CD14-positive monocyte (primary cell): ENCODE measurements around the gene ANAPC4. TPM values are rescaled to one million over a fixed set of nuclear protein-coding genes. Genes with fewer than 3 reads are reported as not detected.

Source experiments
- DNase-seq, 3 donors: peaks; one replicate each; pipeline ENCODE4 v3.0.0-alpha.2; 2011 to 2022
- H2AFZ ChIP-seq: 2 replicates; pipeline ENCODE4 v1.6.0; 2012; ENCODE audit warnings: mild to moderate bottlenecking, low read depth, low read length, inconsistent platforms; ENCODE audit not compliant: insufficient read depth, poor library complexity, severe bottlenecking
- H3K27ac ChIP-seq, 2 donors: 1 replicate in 1 of 2; 2 replicates in 1 of 2; pipeline ENCODE4 v1.5.1; 2012 to 2013; ENCODE audit warnings: low read length in 2 of 2, control low read depth in 1 of 2, inconsistent platforms in 1 of 2, low read depth in 1 of 2, mild to moderate bottlenecking in 1 of 2
- H3K27me3 ChIP-seq, 2 donors: one replicate each; pipeline versions ENCODE4 v1.6.0 to v1.6.1; 2011 to 2013; ENCODE audit warnings: low read length in 2 of 2; ENCODE audit not compliant: control insufficient read depth in 2 of 2, insufficient read depth in 2 of 2
- H3K36me3 ChIP-seq, 2 donors: replicated peaks in 1 of 2; 1 replicate in 1 of 2; 2 replicates in 1 of 2; pipeline versions ENCODE4 v1.5.1 to v1.6.1; 2012 to 2013; ENCODE audit warnings: low read length in 2 of 2, control low read depth in 1 of 2, inconsistent platforms in 1 of 2, mild to moderate bottlenecking in 1 of 2; ENCODE audit not compliant: insufficient read depth in 2 of 2, control insufficient read depth in 1 of 2
- H3K4me1 ChIP-seq, 2 donors: 1 replicate in 1 of 2; 2 replicates in 1 of 2; pipeline versions ENCODE4 v1.5.1 to v1.6.1; 2012 to 2013; ENCODE audit warnings: low read length in 2 of 2, control low read depth in 1 of 2, inconsistent platforms in 1 of 2, mild to moderate bottlenecking in 1 of 2, moderate library complexity in 1 of 2; ENCODE audit not compliant: insufficient read depth in 2 of 2, control insufficient read depth in 1 of 2
- H3K4me2 ChIP-seq: replicated peaks from 2 replicates; pipeline ENCODE3; 2012; ENCODE audit warnings: low read length, moderate library complexity, mild to moderate bottlenecking; ENCODE audit not compliant: poor library complexity, severe bottlenecking; ENCODE audit errors: extremely low read depth
- H3K4me3 ChIP-seq, 3 experiments: fragments of 200-600 bp in 1 of 3; sonication (generic) in 1 of 3; replicated peaks in 1 of 3; 1 replicate in 2 of 3; 2 replicates in 1 of 3; pipeline ENCODE4 v1.5.1; 2011 to 2013; ENCODE audit warnings: low read length in 3 of 3, mild to moderate bottlenecking in 3 of 3, control low read depth in 2 of 3, low read depth in 2 of 3, inconsistent platforms in 1 of 3, moderate library complexity in 1 of 3
- H3K79me2 ChIP-seq: 2 replicates; pipeline ENCODE4 v1.6.0; 2012; ENCODE audit warnings: mild to moderate bottlenecking, control low read depth, inconsistent platforms, low read length, moderate library complexity; ENCODE audit not compliant: insufficient read depth
- H3K9ac ChIP-seq: 2 replicates; pipeline ENCODE4 v1.6.0; 2017; ENCODE audit warnings: low read length, mild to moderate bottlenecking; ENCODE audit not compliant: insufficient read depth, poor library complexity, severe bottlenecking
- H3K9me3 ChIP-seq, 2 donors: replicated peaks in 1 of 2; 1 replicate in 1 of 2; 2 replicates in 1 of 2; pipeline versions ENCODE4 v1.5.1 to v1.6.1; 2012 to 2013; ENCODE audit warnings: low read length in 2 of 2, control low read depth in 1 of 2; ENCODE audit not compliant: control insufficient read depth in 1 of 2, insufficient read depth in 1 of 2
- H4K20me1 ChIP-seq: 2 replicates; pipeline ENCODE4 v1.6.0; 2012; ENCODE audit warnings: mild to moderate bottlenecking, low read length, control low read depth, moderate library complexity; ENCODE audit not compliant: insufficient read depth
- H3K27ac Mint-ChIP-seq, 7 donors: one replicate each; pipeline ENCODE4 v1.8.0; 2020; ENCODE audit warnings: mild to moderate bottlenecking in 7 of 7, mixed read lengths in 7 of 7, moderate library complexity in 6 of 7, inconsistent platforms in 2 of 7
- H3K27me3 Mint-ChIP-seq, 3 donors: one replicate each; pipeline ENCODE4 v1.8.0; 2021 to 2022; ENCODE audit warnings: low read depth in 3 of 3, mild to moderate bottlenecking in 3 of 3, mixed read lengths in 3 of 3, moderate library complexity in 3 of 3, inconsistent platforms in 1 of 3
- H3K36me3 Mint-ChIP-seq, 2 donors: one replicate each; pipeline ENCODE4 v1.8.0; 2020; ENCODE audit warnings: mixed read lengths in 2 of 2, inconsistent platforms in 1 of 2, mild to moderate bottlenecking in 1 of 2
- H3K4me1 Mint-ChIP-seq: one replicate; pipeline ENCODE4 v1.8.0; 2020; ENCODE audit warnings: mild to moderate bottlenecking, mixed read lengths
- H3K4me3 Mint-ChIP-seq, 2 donors: one replicate each; pipeline ENCODE4 v1.8.0; 2020; ENCODE audit warnings: mild to moderate bottlenecking in 2 of 2, mixed read lengths in 2 of 2, moderate library complexity in 1 of 2
- H3K9me3 Mint-ChIP-seq, 7 donors: one replicate each; pipeline ENCODE4 v1.8.0; 2020 to 2022; ENCODE audit warnings: mixed read lengths in 7 of 7, mild to moderate bottlenecking in 6 of 7, moderate library complexity in 6 of 7, inconsistent platforms in 2 of 7
- WGBS: methylation state at CpG from one replicate; pipeline ENCODE4 v1.1.5; 2013; ENCODE audit warnings: missing lambda C conversion rate; ENCODE audit not compliant: insufficient coverage; 5-methylcytosine and 5-hydroxymethylcytosine counted together
- intact Hi-C, 2 donors: fragments of 100-400 bp; cut with micrococcal nuclease; formaldehyde crosslinking; loops; one replicate each; pipeline versions ENCODE4 v1.15.0 to v1.15.1; 2023
- polyA plus RNA-seq, 3 donors: library from polyadenylated mRNA; depleted of rRNA in 1 of 3; unstranded in 2 of 3; stranded (reverse) in 1 of 3; fragments of 300-500 nt in 2 of 3; fragments of >200 nt in 1 of 3; fragmentation: Illumina TruSeq in 2 of 3; gene quantifications; 1 replicate in 2 of 3; 2 replicates in 1 of 3; pipeline ENCODE4 v1.2.3, GENCODE V29; 2012 to 2021
- TF ChIP-seq, protein P1 (sequence below): fragments of 200-600 bp; IDR thresholded peaks from one replicate; pipeline ENCODE4 v1.8.0; 2022; ENCODE audit warnings: antibody characterized with exemption, mild to moderate bottlenecking

Gene ANAPC4
- polyA plus RNA-seq, 3 donors, result 12.7 to 22.9 (median 15.1) TPM

GRCh38 chr4:25379591-25379990 is 2.5 kb downstream of the ANAPC4 start:
- intact Hi-C loops, result loop anchor here (5.0 to 10.0 kb wide), 3 partner anchors 65 to 215 kb away; partner anchors contain the start of genes ZCCHC4 (in 2 of the 2) and SEPSECS (in 1 of the 2)
- H2AFZ ChIP-seq, result no peak overlapping the region
- H3K36me3 Mint-ChIP-seq, result peaks cover 29 to 37% of the 10 kb centered on the region in 2 donors
- H3K4me2 ChIP-seq, result no peak overlapping the region
- H3K79me2 ChIP-seq, result peaks cover 26% of the 10 kb centered on the region
- H3K4me1 ChIP-seq, result peaks cover 15 to 16% of the 10 kb centered on the region in 2 donors
- TF ChIP-seq, protein P1, sequence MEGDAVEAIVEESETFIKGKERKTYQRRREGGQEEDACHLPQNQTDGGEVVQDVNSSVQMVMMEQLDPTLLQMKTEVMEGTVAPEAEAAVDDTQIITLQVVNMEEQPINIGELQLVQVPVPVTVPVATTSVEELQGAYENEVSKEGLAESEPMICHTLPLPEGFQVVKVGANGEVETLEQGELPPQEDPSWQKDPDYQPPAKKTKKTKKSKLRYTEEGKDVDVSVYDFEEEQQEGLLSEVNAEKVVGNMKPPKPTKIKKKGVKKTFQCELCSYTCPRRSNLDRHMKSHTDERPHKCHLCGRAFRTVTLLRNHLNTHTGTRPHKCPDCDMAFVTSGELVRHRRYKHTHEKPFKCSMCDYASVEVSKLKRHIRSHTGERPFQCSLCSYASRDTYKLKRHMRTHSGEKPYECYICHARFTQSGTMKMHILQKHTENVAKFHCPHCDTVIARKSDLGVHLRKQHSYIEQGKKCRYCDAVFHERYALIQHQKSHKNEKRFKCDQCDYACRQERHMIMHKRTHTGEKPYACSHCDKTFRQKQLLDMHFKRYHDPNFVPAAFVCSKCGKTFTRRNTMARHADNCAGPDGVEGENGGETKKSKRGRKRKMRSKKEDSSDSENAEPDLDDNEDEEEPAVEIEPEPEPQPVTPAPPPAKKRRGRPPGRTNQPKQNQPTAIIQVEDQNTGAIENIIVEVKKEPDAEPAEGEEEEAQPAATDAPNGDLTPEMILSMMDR, result no peak
- no peak overlapping the region for H3K9ac ChIP-seq
- no peak overlapping the region for H3K4me3 Mint-ChIP-seq
- H3K27me3 ChIP-seq, result no peaks in the 10 kb centered on the region
- no peak overlapping the region for H3K4me3 ChIP-seq
- H3K9me3 ChIP-seq, result no peaks in the 10 kb centered on the region
- H3K9me3 Mint-ChIP-seq, result peaks cover 0 to 6% (median 0%) of the 10 kb centered on the region in 7 donors
- H3K27ac Mint-ChIP-seq, result no peak overlapping the region
- DNase-seq, result no peak
- H3K27me3 Mint-ChIP-seq, result peaks cover 0 to 9% (median 2%) of the 10 kb centered on the region in 3 donors
- peaks cover 5% of the 10 kb centered on the region for H4K20me1 ChIP-seq
- peaks cover 6% of the 10 kb centered on the region for H3K4me1 Mint-ChIP-seq
- peaks cover 28 to 50% of the 10 kb centered on the region in 2 donors for H3K36me3 ChIP-seq
- H3K27ac ChIP-seq, result no peak overlapping the region
- whole genome bisulfite sequencing, result 100% methylated on average over 2 of the region's 2 CpGs

GRCh38 chr4:25383647-25384046 is 6.6 kb downstream of the ANAPC4 start:
- no peak for DNase-seq
- no peaks in the 10 kb centered on the region for H3K4me1 Mint-ChIP-seq
- H3K79me2 ChIP-seq, result peaks cover 11% of the 10 kb centered on the region
- peaks cover 58 to 86% of the 10 kb centered on the region in 2 donors for H3K36me3 ChIP-seq
- no CpG with 5 or more reads among the region's 2 CpGs for WGBS
- no peak overlapping the region for H3K4me3 Mint-ChIP-seq
- no peak overlapping the region for H3K27ac ChIP-seq
- no peaks in the 10 kb centered on the region for H3K9me3 Mint-ChIP-seq
- no peaks in the 10 kb centered on the region for H3K9me3 ChIP-seq
- H3K9ac ChIP-seq, result no peak overlapping the region
- H3K27me3 Mint-ChIP-seq, result no peaks in the 10 kb centered on the region
- no peak overlapping the region for H3K27ac Mint-ChIP-seq
- intact Hi-C loops, result no loop called here
- no peak overlapping the region for H2AFZ ChIP-seq
- peaks cover 0 to under 1% of the 10 kb centered on the region in 2 donors for H3K4me1 ChIP-seq
- peaks cover 54 to 66% of the 10 kb centered on the region in 2 donors for H3K36me3 Mint-ChIP-seq
- no peaks in the 10 kb centered on the region for H3K27me3 ChIP-seq
- no peak overlapping the region for H3K4me3 ChIP-seq
- H4K20me1 ChIP-seq, result no peaks in the 10 kb centered on the region
- TF ChIP-seq, protein P1, result no peak
- H3K4me2 ChIP-seq, result no peak overlapping the region
